H9 (cell line): ENCODE data around the gene TM4SF20. TPM values are rescaled to one million over a fixed set of nuclear protein-coding genes. Genes with fewer than 3 reads are reported as not detected.

Experiments
- DNase-seq: peaks from one replicate; pipeline ENCODE4 v3.0.0-alpha.2; 2017
- H2AFZ ChIP-seq: one replicate; pipeline ENCODE4 v1.6.1; 2013; ENCODE audit warnings: mild to moderate bottlenecking, low read length, control low read depth, moderate library complexity
- H2AK5ac ChIP-seq: 2 replicates; pipeline ENCODE4 v1.6.1; 2013; ENCODE audit warnings: low read length, control low read depth, mixed read lengths; ENCODE audit not compliant: insufficient read length
- H2BK120ac ChIP-seq: one replicate; pipeline ENCODE4 v1.6.1; 2013; ENCODE audit warnings: low read depth, mild to moderate bottlenecking, low read length, control low read depth, inconsistent platforms; ENCODE audit not compliant: poor library complexity, severe bottlenecking
- H2BK12ac ChIP-seq: 2 replicates; pipeline ENCODE4 v1.6.1; 2013; ENCODE audit warnings: low read length, control low read depth, mixed read lengths, low read depth; ENCODE audit not compliant: insufficient read length
- H2BK15ac ChIP-seq: 2 replicates; pipeline ENCODE4 v1.6.1; 2013; ENCODE audit warnings: low read depth, low read length, control low read depth
- H2BK20ac ChIP-seq: one replicate; pipeline ENCODE4 v1.6.1; 2013; ENCODE audit warnings: low read depth, mild to moderate bottlenecking, low read length, control low read depth, inconsistent platforms; ENCODE audit not compliant: poor library complexity, severe bottlenecking
- H2BK5ac ChIP-seq: 2 replicates; pipeline ENCODE4 v1.6.1; 2013; ENCODE audit warnings: low read length, control low read depth, mixed read lengths; ENCODE audit not compliant: insufficient read length
- H3K14ac ChIP-seq: 2 replicates; pipeline ENCODE4 v1.6.1; 2013; ENCODE audit warnings: low read length, control low read depth; ENCODE audit not compliant: insufficient read depth
- H3K18ac ChIP-seq: 2 replicates; pipeline ENCODE4 v1.6.1; 2013; ENCODE audit warnings: low read depth, mild to moderate bottlenecking, mixed read lengths, low read length, control low read depth; ENCODE audit not compliant: insufficient read length
- H3K23ac ChIP-seq: 2 replicates; pipeline ENCODE4 v1.6.1; 2013; ENCODE audit warnings: low read length, control low read depth, mixed read lengths, low read depth; ENCODE audit not compliant: insufficient read length
- H3K23me2 ChIP-seq: 2 replicates; pipeline ENCODE4 v1.6.1; 2013; ENCODE audit warnings: low read depth, mild to moderate bottlenecking, mixed read lengths, low read length, control low read depth; ENCODE audit not compliant: insufficient read length, poor library complexity, severe bottlenecking
- H3K27ac ChIP-seq: 2 replicates; pipeline ENCODE4 v1.5.1; 2013; ENCODE audit warnings: low read length, control low read depth, mixed read lengths, low read depth; ENCODE audit not compliant: insufficient read length
- H3K27me3 ChIP-seq: 2 replicates; pipeline ENCODE4 v1.6.1; 2013; ENCODE audit warnings: low read length, control low read depth, inconsistent platforms; ENCODE audit not compliant: insufficient read depth
- H3K4ac ChIP-seq: 2 replicates; pipeline ENCODE4 v1.6.1; 2013; ENCODE audit warnings: low read depth, mild to moderate bottlenecking, control low read depth, inconsistent platforms, low read length, moderate library complexity
- H3K4me1 ChIP-seq: 2 replicates; pipeline ENCODE4 v1.6.1; 2013; ENCODE audit warnings: low read length, control low read depth, inconsistent platforms; ENCODE audit not compliant: insufficient read depth
- H3K4me2 ChIP-seq: 2 replicates; pipeline ENCODE4 v1.6.1; 2013; ENCODE audit warnings: low read length, control low read depth, mixed read lengths; ENCODE audit not compliant: insufficient read length, insufficient read depth
- H3K56ac ChIP-seq: 2 replicates; pipeline ENCODE4 v1.6.1; 2013; ENCODE audit warnings: low read depth, mild to moderate bottlenecking, mixed read lengths, low read length, control low read depth; ENCODE audit not compliant: insufficient read length
- H3K79me1 ChIP-seq: 2 replicates; pipeline ENCODE4 v1.6.1; 2013; ENCODE audit warnings: low read depth, mild to moderate bottlenecking, moderate library complexity, low read length, control low read depth, inconsistent platforms; ENCODE audit not compliant: insufficient read depth, poor library complexity, severe bottlenecking
- H3K79me2 ChIP-seq: 2 replicates; pipeline ENCODE4 v1.6.1; 2013; ENCODE audit warnings: low read length, control low read depth, inconsistent platforms; ENCODE audit not compliant: insufficient read depth
- H3K9ac ChIP-seq: 2 replicates; pipeline ENCODE4 v1.6.1; 2013; ENCODE audit warnings: low read length, control low read depth, mixed read lengths; ENCODE audit not compliant: insufficient read length; ENCODE audit errors: extremely low read depth
- H3K9me3 ChIP-seq: one replicate; pipeline ENCODE4 v1.6.1; 2013; ENCODE audit warnings: low read depth, low read length, inconsistent platforms; ENCODE audit not compliant: control insufficient read depth
- H3T11ph ChIP-seq: one replicate; pipeline ENCODE4 v1.6.1; 2013; ENCODE audit warnings: mild to moderate bottlenecking, low read length, control low read depth, inconsistent platforms
- H4K20me1 ChIP-seq: one replicate; pipeline ENCODE4 v1.6.1; 2013; ENCODE audit not compliant: control insufficient read depth, insufficient read length, insufficient read depth
- H4K5ac ChIP-seq: 2 replicates; pipeline ENCODE4 v1.6.1; 2013; ENCODE audit warnings: low read depth, mild to moderate bottlenecking, mixed read lengths, low read length, control low read depth; ENCODE audit not compliant: insufficient read length
- H4K8ac ChIP-seq: replicated peaks from 2 replicates; pipeline ENCODE4 v1.6.1; 2013; ENCODE audit warnings: low read length, control low read depth, mixed read lengths, low read depth; ENCODE audit not compliant: insufficient read length
- H4K91ac ChIP-seq: 2 replicates; pipeline ENCODE4 v1.6.1; 2013; ENCODE audit warnings: low read depth, mild to moderate bottlenecking, moderate library complexity, mixed read lengths, low read length, control low read depth; ENCODE audit not compliant: insufficient read length
- H3K27ac Mint-ChIP-seq, 3 experiments: 2 replicates in 2 of 3; 3 replicates in 1 of 3; pipeline ENCODE4 v1.8.0; 2020 to 2021; ENCODE audit warnings: mixed read lengths in 3 of 3, mild to moderate bottlenecking in 1 of 3, moderate library complexity in 1 of 3
- H3K27me3 Mint-ChIP-seq: 2 replicates; pipeline ENCODE4 v1.8.0; 2021; ENCODE audit warnings: low read depth, mild to moderate bottlenecking, moderate library complexity, mixed read lengths
- H3K36me3 Mint-ChIP-seq, 3 experiments: 2 replicates in 2 of 3; 3 replicates in 1 of 3; pipeline ENCODE4 v1.8.0; 2020 to 2021; ENCODE audit warnings: low read depth in 3 of 3, mixed read lengths in 3 of 3; ENCODE audit not compliant: insufficient read depth in 1 of 3
- H3K4me1 Mint-ChIP-seq, 2 experiments: 2 replicates each; pipeline ENCODE4 v1.8.0; 2020; ENCODE audit warnings: mixed read lengths in 2 of 2
- H3K4me3 Mint-ChIP-seq, 2 experiments: 2 replicates in 1 of 2; 3 replicates in 1 of 2; pipeline ENCODE4 v1.8.0; 2020 to 2021; ENCODE audit warnings: mild to moderate bottlenecking in 2 of 2, mixed read lengths in 2 of 2, moderate library complexity in 1 of 2
- H3K9me3 Mint-ChIP-seq, 2 experiments: 2 replicates in 1 of 2; 3 replicates in 1 of 2; pipeline ENCODE4 v1.8.0; 2020; ENCODE audit warnings: mild to moderate bottlenecking in 2 of 2, mixed read lengths in 2 of 2, moderate library complexity in 1 of 2
- WGBS: extraction: QIAGEN DNeasy Blood & Tissue Kit; methylation state at CpG from one replicate; pipeline ENCODE4 v1.1.7; 2013; ENCODE audit warnings: missing lambda C conversion rate, low lambda C conversion rate, mixed read lengths; ENCODE audit not compliant: insufficient read length; ENCODE audit errors: extremely low coverage; 5-methylcytosine and 5-hydroxymethylcytosine counted together
- total RNA-seq: library from RNA; stranded (reverse); gene quantifications from 2 replicates; pipeline ENCODE4 v1.2.1, GENCODE V29; 2021
- TF ChIP-seq, protein P1 (sequence below): fragments of 200-600 bp; sonication (generic); conservative IDR thresholded peaks from 3 replicates; pipeline ENCODE4 v1.8.0; 2021; ENCODE audit warnings: antibody characterized with exemption, mild to moderate bottlenecking

The TM4SF20 gene
- total RNA-seq, 1 experiment from 2014 or later = not detected

DNA sequence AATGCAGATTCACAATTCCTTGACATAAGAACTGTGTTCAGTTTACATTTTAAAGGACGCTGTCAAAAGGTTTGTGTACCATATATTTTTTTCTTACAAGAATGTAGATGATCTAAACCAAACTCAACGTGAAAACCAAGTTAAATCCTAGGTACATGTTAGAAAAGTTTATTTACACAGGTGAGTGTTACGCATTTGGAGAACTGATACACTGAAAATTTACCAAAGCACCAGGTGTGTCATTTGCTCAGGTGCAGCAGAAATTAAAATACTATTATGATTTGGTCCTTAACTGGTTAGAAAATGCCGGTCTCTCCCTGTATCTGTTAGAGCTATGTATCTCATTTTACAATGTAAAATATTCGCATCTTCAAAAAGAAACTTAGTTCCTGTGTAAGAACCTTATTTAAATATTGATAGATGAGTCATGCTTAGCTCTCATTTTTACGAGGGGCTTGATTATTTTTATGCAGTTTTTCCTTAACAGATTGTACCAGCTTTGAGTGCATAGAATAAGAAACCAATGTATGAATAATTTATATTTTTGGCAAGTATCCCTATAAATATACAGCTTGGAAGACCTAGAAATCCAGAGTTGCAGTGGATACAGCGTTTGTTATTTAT lies 29.0 kb downstream of the TM4SF20 start:
- no peaks in the 10 kb centered on the region for H3K9me3 Mint-ChIP-seq
- no CpG with 5 or more reads among the region's 7 CpGs for WGBS
- no peak overlapping the region for H4K91ac ChIP-seq
- no peaks in the 10 kb centered on the region for H3K79me1 ChIP-seq
- H3K56ac ChIP-seq = no peak overlapping the region
- H2BK120ac ChIP-seq = no peak overlapping the region
- H4K20me1 ChIP-seq = no peaks in the 10 kb centered on the region
- no peaks in the 10 kb centered on the region for H3K27me3 Mint-ChIP-seq
- no peak overlapping the region for H3K27ac ChIP-seq
- H3K18ac ChIP-seq = no peak overlapping the region
- no peak overlapping the region for H2AK5ac ChIP-seq
- no peak overlapping the region for H3K4me3 Mint-ChIP-seq
- no peak overlapping the region for H2BK5ac ChIP-seq
- H2BK12ac ChIP-seq = no peak overlapping the region
- no peaks in the 10 kb centered on the region for H3K23me2 ChIP-seq
- no peak overlapping the region for H3K9ac ChIP-seq
- H3K27me3 ChIP-seq = no peaks in the 10 kb centered on the region
- no peak overlapping the region for H4K5ac ChIP-seq
- H4K8ac ChIP-seq = no peak overlapping the region
- no peaks in the 10 kb centered on the region for H3K79me2 ChIP-seq
- peaks cover 2 to 22% (median 17%) of the 10 kb centered on the region in 3 experiments; a peak in 6 of 7 replicates for H3K36me3 Mint-ChIP-seq
- H3K4me1 Mint-ChIP-seq = peaks cover 0 to 8% of the 10 kb centered on the region in 2 experiments; a peak in 2 of 4 replicates
- no peak overlapping the region for H3K23ac ChIP-seq
- H3K14ac ChIP-seq = no peak overlapping the region
- TF ChIP-seq, protein P1, sequence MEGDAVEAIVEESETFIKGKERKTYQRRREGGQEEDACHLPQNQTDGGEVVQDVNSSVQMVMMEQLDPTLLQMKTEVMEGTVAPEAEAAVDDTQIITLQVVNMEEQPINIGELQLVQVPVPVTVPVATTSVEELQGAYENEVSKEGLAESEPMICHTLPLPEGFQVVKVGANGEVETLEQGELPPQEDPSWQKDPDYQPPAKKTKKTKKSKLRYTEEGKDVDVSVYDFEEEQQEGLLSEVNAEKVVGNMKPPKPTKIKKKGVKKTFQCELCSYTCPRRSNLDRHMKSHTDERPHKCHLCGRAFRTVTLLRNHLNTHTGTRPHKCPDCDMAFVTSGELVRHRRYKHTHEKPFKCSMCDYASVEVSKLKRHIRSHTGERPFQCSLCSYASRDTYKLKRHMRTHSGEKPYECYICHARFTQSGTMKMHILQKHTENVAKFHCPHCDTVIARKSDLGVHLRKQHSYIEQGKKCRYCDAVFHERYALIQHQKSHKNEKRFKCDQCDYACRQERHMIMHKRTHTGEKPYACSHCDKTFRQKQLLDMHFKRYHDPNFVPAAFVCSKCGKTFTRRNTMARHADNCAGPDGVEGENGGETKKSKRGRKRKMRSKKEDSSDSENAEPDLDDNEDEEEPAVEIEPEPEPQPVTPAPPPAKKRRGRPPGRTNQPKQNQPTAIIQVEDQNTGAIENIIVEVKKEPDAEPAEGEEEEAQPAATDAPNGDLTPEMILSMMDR = no peak
- no peak overlapping the region for H2AFZ ChIP-seq
- H2BK20ac ChIP-seq = no peak overlapping the region
- no peak overlapping the region for H3T11ph ChIP-seq
- H3K4me1 ChIP-seq = no peaks in the 10 kb centered on the region; the same call in 1 of the 2 replicates
- no peak for DNase-seq
- no peak overlapping the region for H2BK15ac ChIP-seq
- H3K4ac ChIP-seq = no peak overlapping the region
- H3K4me2 ChIP-seq = no peak overlapping the region
- no peak overlapping the region for H3K27ac Mint-ChIP-seq
- no peaks in the 10 kb centered on the region for H3K9me3 ChIP-seq
